ENCODE data around the gene NBEA.

NBEA gene

DNA sequence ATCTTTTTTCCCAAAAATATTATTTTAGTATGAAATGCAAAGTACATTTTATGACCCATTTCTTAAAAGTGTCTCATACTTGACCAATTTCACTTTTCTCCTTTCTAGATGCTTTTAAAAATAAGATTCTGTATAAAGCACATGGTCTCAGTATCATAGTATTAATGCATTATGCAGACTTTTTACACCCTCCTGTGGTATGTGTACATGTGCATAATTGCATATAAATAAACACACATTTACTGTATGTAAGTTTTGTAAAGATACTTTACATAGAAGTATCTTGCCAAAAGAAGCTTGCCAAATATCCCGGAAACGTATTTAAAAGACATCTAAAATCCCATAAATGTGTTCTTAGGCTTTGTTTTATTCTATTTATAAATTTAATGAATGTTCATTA, 619.5 kb downstream of the NBEA start:
- no peak for DNase-seq (ENCODE audit: low read depth in 1 of 2, low spot score in 1 of 2)

DNA sequence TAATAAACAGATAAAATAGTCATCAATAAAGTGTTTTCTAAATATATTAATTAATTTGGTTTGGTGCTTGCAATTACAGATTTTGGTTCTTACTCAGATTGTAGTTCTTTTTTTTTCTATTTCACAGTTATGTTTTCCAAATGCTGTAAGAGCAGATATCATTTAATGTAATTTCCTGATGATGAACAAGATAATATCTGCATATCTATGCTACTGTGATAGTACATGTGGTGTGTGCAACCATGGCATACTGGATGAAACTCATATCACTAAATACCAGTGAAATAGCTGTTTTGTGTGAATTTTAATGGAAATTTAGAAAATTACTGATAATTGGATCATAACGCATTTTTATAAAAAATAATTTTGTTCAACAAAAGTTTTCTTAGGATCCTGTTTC, 623.2 kb downstream of the NBEA start:
- DNase-seq (ENCODE audit: low read depth in 1 of 2, low spot score in 1 of 2): no peak

DNA sequence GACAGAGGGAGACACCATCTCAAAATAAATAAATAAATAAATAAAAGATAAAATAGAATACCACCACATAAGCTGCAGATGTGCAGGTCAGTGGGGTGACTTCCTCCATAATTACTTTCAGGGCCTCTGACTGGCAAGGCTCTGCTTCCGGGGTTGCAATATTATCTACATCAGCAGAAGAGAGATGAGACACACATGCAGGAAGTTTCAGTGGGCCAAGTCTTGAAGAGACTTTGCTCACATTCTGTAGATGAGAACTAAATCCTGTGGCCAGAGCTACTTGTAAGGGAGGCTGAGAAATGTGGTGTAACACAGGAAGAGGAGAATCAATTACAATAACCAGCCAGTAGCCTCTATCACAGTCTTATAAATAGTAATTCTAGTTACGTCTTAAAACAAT, 624.3 kb downstream of the NBEA start:
- DNase-seq (ENCODE audit: low read depth in 1 of 2, low spot score in 1 of 2): no peak

- DNase-seq (ENCODE audit: low read depth in 1 of 2, low spot score in 1 of 2): no peak
Observed at GRCh38 chr13:35567406-35567980, 625.4 kb downstream of the NBEA start.

- no peak for DNase-seq (ENCODE audit: low read depth in 1 of 2, low spot score in 1 of 2)
Observed at GRCh38 chr13:35573639-35574038, 631.6 kb downstream of the NBEA start.

DNA sequence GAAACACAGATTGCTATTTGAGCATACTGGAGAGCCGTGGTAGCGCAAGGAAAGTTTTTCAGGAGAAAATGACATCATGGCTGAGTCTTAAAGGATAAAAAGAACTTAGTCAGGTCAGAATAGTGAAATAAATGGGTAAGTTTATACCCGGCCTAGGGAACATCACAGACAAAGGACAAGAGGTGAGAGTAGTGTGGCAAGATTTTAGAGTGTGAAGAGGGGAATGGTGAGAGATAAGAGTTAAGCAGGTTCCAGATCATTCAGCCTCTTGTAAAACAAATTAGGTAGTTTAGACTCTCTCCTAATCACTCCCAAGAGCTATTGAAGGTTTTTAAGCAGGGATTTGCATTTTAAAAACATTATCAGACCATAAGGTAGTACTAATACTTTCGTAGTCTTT, 650.4 kb downstream of the NBEA start:
- DNase-seq (ENCODE audit: low read depth in 1 of 2, low spot score in 1 of 2): no peak

DNA sequence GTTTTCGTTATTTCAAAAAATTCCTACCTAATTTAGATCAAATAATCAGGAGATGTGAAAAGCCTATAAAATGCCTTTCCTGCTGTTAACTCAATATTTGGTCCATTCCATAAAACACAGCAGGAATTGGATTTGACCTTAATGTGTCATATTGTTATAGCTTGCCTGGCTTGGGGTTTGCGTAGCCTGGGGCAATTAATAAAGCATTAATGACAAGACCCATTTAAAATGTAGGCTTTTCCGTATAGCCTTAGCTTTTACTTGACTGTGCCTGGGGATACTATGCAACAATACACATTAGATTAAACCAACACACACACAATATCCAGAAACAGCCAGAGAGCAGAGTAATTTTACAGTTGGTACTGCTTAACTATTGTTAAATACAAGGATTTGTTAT, 651.6 kb downstream of the NBEA start:
- no peak for DNase-seq (ENCODE audit: low read depth in 1 of 2, low spot score in 1 of 2)

GRCh38 chr13:35594096-35594495, 652.0 kb downstream of the NBEA start:
- no peak for DNase-seq (ENCODE audit: low read depth in 1 of 2, low spot score in 1 of 2)

DNA sequence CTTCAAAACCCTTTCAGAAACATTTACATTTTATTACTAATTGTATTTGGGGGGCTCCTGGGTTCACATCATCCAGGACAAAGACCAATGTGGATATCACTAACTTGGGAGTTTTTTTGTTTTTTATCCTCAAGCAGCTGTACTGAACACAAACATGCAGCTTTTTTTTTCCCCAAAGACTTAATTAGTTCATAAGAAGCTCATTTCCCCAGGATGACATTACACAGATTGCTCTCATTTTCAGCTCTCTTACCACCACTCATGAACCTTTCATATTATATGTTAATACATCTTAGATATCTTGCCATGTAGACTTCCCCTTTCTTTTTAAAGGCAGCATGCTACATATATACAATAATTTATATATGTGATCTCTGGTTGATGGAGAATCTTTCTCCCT, 653.1 kb downstream of the NBEA start:
- DNase-seq (ENCODE audit: low read depth in 1 of 2, low spot score in 1 of 2): no peak

- no peak for DNase-seq (ENCODE audit: low read depth in 1 of 2, low spot score in 1 of 2)
Observed at GRCh38 chr13:35596321-35597030, 654.4 kb downstream of the NBEA start.

DNA sequence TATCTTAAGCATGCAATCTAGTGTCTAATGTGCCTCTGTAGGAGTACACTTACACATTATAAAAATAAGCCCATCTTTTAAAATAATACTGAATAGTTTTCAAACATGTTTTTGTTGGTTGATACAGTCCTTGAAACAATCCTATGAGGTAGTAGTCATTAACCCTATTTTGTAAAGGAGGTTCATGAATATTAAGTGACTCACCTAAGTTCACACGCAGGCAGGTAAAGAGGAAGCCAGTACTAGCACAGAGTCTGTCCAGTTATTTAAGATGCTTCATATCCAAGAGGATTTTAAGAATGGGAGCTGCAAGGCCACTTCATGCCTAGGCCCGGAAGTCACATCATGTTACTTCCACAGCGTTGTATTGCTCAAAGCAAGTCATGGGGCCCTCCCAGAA, 655.4 kb downstream of the NBEA start:
- DNase-seq (ENCODE audit: low read depth in 1 of 2, low spot score in 1 of 2): no peak

- DNase-seq (ENCODE audit: low read depth in 1 of 2, low spot score in 1 of 2): no peak
Observed at GRCh38 chr13:35598233-35598632, 656.2 kb downstream of the NBEA start.

DNA sequence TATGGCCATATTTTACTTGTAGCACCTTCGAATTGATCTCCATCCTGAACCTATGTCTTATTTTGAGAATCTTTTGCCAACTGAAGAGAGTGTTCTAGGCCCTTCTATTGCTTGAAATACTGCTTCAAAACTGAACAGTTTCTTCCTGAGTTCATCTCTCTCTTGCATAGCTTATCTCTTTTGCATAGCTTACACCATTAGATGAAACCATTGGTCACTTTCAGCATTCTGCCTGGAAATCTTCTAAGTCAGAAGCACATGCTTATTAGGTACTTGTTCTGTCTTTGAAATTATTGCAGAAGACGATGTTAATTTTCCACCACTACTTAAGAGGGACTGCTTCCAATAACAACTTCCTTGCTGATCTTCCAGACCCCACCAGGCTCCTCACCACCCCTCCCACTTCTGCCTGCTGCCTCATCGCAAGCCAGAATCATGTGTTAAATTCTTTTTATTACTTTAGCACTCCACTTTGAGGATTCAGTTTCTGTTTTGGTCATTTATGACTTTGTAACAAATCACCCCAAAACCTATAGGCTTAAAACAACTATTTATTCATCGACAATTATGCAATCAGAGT, 656.8 kb downstream of the NBEA start:
- DNase-seq (ENCODE audit: low read depth in 1 of 2, low spot score in 1 of 2): no peak

- no peak for DNase-seq (ENCODE audit: low read depth in 1 of 2, low spot score in 1 of 2)
Observed at GRCh38 chr13:35599384-35599783, 657.3 kb downstream of the NBEA start.

- no peak for DNase-seq (ENCODE audit: low read depth in 1 of 2, low spot score in 1 of 2)
Observed at GRCh38 chr13:35600137-35600536, 658.1 kb downstream of the NBEA start.

GRCh38 chr13:35603593-35604285, 661.7 kb downstream of the NBEA start:
- DNase-seq (ENCODE audit: low read depth in 1 of 2, low spot score in 1 of 2): no peak

DNA sequence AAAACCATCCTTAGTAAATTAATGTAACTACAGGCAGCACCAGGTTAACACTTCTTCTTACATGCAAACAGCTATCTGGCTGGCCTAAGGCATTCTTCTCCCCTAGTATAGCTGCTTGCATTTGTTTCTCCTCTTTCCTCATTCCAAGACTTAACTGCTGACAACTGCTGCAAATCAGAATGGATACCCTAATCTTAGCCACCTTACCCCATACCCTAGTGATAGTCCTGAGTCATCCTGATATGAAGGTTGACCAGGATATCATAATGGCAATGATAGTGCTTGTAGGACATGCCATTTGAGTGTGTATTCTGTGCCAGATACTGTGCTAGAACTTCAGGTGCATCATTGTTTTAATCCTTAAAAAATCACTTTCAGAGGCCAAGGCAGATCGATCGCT, 672.6 kb downstream of the NBEA start:
- no peak for DNase-seq (ENCODE audit: low read depth in 1 of 2, low spot score in 1 of 2)

DNA sequence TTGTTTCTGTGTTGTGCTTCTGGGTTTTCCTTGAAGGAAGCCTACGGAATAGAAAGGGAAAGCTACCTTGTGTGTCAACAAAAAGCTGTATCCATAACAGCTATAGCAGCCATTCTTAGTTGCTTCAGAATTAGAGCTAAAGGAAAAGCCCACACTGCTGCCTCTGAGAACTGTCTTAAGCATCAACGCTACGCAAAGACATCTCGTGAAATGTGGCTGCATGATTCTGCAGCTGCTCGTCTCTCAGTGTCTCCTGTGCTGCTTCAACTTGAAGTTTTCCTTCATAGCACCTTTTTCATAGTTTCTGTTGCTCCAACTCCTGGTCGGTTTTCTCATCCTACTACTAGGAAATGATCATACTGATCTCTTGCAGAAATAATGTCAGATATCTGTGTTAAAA, 675.4 kb downstream of the NBEA start:
- no peak for DNase-seq (ENCODE audit: low read depth in 1 of 2, low spot score in 1 of 2)

DNA sequence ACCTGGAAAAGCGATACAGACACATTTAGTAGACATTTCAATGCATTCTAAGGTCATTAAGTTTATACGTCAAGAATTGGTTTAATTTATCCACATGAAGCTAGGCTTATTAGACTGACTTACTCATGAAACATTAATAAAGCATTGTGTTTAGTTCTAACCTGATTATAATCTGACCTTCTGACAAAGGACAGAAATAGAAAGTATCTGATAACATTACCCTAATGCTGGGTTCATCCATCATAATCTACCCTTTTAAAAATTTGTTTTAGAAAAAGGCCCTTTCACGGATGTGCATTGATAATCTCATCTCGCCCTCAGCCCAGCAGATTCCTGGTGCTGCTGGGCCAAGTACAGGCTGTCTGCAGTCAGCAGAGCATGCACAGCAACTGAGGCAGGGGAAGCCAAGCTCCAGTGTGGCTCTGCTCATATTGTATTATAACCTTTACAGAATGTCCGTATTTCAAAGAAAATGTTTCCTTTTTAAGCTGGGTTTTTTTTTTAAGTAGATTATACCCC, 676.6 kb downstream of the NBEA start:
- DNase-seq (ENCODE audit: low read depth in 1 of 2, low spot score in 1 of 2): no peak

GRCh38 chr13:35621989-35622388, 679.9 kb downstream of the NBEA start:
- DNase-seq (ENCODE audit: low read depth in 1 of 2, low spot score in 1 of 2): no peak

DNA sequence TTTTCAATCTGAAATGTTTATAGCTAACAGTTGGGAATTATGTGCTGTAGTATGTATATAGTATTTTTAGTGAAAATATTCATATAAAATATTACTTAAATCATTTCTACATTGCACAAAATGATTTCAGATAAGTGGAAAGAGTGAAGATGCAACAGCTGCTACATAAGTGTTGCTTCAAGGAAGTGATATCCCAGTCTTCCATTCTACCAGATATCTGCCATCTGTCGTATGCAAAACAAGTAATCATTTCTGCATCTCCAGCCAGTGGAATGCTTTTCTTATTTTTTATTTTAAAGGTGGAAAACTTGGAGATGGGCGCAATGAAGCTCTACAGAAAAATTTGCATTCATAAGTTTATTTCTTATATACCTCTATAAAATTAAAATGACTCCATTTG, 687.0 kb downstream of the NBEA start:
- no peak for DNase-seq (ENCODE audit: low read depth in 1 of 2, low spot score in 1 of 2)
